Body of pancreas (tissue), 4 donors: ENCODE results near the gene PARM1. TPM values are rescaled to one million over a fixed set of nuclear protein-coding genes. Genes with fewer than 3 reads are reported as not detected.

Source experiments
- ATAC-seq: fragments of 150-250 bp; one replicate; pipeline ENCODE4 v1.9.1; 2016
- DNase-seq, 4 donors: peaks; one replicate each; pipeline ENCODE4 v3.0.0-alpha.2; 2019
- H3K27ac ChIP-seq, 4 donors: fragments of 200-600 bp; sonication (generic); 1 replicate in 3 of 4; 2 replicates in 1 of 4; pipeline versions ENCODE4 v1.5.1 to v1.6.1; 2016 to 2019; ENCODE audit warnings: mild to moderate bottlenecking in 1 of 4, mixed read lengths in 1 of 4, moderate library complexity in 1 of 4
- H3K27me3 ChIP-seq, 2 donors: fragments of 200-600 bp; sonication (generic); one replicate each; pipeline ENCODE4 v1.6.0; 2016; ENCODE audit warnings: mild to moderate bottlenecking in 1 of 2
- H3K36me3 ChIP-seq, 2 donors: fragments of 200-600 bp; sonication (generic); replicated peaks in 1 of 2; 2 replicates each; pipeline ENCODE4 v1.5.1; 2016; ENCODE audit warnings: low read depth in 2 of 2; ENCODE audit not compliant: insufficient read depth in 1 of 2
- H3K4me1 ChIP-seq: fragments of 200-600 bp; sonication (generic); one replicate; pipeline ENCODE4 v1.6.0; 2016
- H3K4me3 ChIP-seq, 2 donors: fragments of 200-600 bp; sonication (generic); 1 replicate in 1 of 2; 2 replicates in 1 of 2; pipeline ENCODE4 v1.5.1; 2016 to 2019
- H3K9me3 ChIP-seq, 3 donors: fragments of 200-600 bp; sonication (generic); 1 replicate in 2 of 3; 2 replicates in 1 of 3; pipeline ENCODE4 v1.5.1; 2016
- POLR2A ChIP-seq, 3 donors: fragments of 450-650 bp; IDR thresholded peaks; one replicate each; pipeline ENCODE4 v1.6.1; 2016; ENCODE audit warnings: antibody characterized with exemption in 3 of 3, mild to moderate bottlenecking in 2 of 3
- WGBS, 2 donors: methylation state at CpG; one replicate each; pipeline ENCODE4 v1.1.5; 2017; 5-methylcytosine and 5-hydroxymethylcytosine counted together
- intact Hi-C: fragments of 100-400 bp; cut with DNase I; formaldehyde crosslinking; loops from one replicate; pipeline ENCODE4 v1.15.1; 2023
- total RNA-seq, 2 donors: library from RNA; depleted of rRNA; stranded (reverse); fragments of >200 nt; gene quantifications; one replicate each; pipeline ENCODE4 v1.1.0, GENCODE V29; 2016
- TF ChIP-seq, protein P1 (sequence below), 7 experiments: fragments of 450-650 bp in 4 of 7; fragments of 200-600 bp in 3 of 7; sonication (generic) in 3 of 7; IDR thresholded peaks; one replicate each; pipeline ENCODE4 v1.5.1; 2016 to 2019; ENCODE audit warnings: antibody characterized with exemption in 7 of 7

PARM1 gene
- total RNA-seq, 2 donors from 2014 or later: 21.0 to 28.7 TPM

DNA sequence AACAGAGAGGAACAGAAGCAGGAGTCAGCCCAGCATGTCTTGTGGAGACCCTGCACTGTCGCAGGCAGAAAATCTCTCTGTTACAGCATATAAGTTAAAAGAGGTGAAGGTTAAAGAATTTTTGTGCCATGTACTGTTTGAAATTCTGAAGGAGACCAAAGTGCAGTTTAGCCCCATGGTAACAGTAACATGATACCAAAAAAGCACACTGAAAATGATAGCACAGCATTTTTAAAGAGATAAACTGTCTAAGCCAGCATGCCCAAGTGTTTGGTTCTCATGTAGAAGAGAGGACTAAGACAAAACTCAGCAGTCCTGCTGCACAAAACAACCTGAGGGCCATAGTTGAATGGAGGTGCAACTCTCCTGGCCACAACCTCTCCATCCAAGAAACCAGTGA lies 41.9 kb upstream of the PARM1 start:
- Histone ChIP-seq H3K4me1 (no peaks in the 10 kb centered on the region), H3K36me3 (no peaks in the 10 kb centered on the region), H3K27me3 (no peaks in the 10 kb centered on the region), H3K9me3 (no peaks in the 10 kb centered on the region), H3K27ac (no peak overlapping the region), H3K4me3 (no peak overlapping the region)
- intact Hi-C loops: no loop called here
- TF ChIP-seq, protein P1, sequence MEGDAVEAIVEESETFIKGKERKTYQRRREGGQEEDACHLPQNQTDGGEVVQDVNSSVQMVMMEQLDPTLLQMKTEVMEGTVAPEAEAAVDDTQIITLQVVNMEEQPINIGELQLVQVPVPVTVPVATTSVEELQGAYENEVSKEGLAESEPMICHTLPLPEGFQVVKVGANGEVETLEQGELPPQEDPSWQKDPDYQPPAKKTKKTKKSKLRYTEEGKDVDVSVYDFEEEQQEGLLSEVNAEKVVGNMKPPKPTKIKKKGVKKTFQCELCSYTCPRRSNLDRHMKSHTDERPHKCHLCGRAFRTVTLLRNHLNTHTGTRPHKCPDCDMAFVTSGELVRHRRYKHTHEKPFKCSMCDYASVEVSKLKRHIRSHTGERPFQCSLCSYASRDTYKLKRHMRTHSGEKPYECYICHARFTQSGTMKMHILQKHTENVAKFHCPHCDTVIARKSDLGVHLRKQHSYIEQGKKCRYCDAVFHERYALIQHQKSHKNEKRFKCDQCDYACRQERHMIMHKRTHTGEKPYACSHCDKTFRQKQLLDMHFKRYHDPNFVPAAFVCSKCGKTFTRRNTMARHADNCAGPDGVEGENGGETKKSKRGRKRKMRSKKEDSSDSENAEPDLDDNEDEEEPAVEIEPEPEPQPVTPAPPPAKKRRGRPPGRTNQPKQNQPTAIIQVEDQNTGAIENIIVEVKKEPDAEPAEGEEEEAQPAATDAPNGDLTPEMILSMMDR (IDR thresholded peaks at IDR 0.05): no peak
- TF ChIP-seq POLR2A (IDR thresholded peaks at IDR 0.05): no peak
- no peak for DNase-seq
- 28 to 39% methylated on average over 1 of the region's 1 CpG for WGBS, 2 donors
- peak; percentile 30 for ATAC-seq

DNA sequence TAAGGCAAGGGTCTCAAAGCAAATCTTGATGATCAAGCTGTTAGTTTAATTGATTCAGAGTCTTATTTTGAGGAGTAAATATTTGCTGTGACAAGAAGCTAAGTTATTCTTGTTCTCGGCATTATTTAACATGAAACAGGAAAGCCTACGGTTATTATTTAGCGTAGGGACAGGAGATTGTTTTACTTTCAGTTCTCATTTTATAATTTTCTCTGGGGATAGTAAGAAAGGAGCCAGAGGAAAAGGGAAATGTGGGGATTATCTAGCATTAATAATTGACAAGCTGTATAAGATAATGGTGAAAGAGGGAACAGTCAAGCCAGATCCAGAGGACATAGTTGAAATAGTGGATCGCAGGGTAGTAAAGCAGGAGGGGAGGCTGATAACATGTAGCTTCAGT lies 39.7 kb upstream of the PARM1 start:
- Histone ChIP-seq H3K27ac (peak overlapping the region in 1 of 4 donors; percentile 18), H3K27me3 (no peaks in the 10 kb centered on the region), H3K9me3 (no peaks in the 10 kb centered on the region), H3K4me3 (no peak overlapping the region), H3K4me1 (peaks cover 4% of the 10 kb centered on the region), H3K36me3 (no peaks in the 10 kb centered on the region)
- ATAC-seq (peak; percentile 21), DNase-seq (no peak)
- WGBS, 2 donors: 15 to 35% methylated on average over 4 of the region's 4 CpGs
- intact Hi-C loops: no loop called here
- TF ChIP-seq, protein P1 (IDR thresholded peaks at IDR 0.05): no peak
- no peak for TF ChIP-seq POLR2A (IDR thresholded peaks at IDR 0.05)

DNA sequence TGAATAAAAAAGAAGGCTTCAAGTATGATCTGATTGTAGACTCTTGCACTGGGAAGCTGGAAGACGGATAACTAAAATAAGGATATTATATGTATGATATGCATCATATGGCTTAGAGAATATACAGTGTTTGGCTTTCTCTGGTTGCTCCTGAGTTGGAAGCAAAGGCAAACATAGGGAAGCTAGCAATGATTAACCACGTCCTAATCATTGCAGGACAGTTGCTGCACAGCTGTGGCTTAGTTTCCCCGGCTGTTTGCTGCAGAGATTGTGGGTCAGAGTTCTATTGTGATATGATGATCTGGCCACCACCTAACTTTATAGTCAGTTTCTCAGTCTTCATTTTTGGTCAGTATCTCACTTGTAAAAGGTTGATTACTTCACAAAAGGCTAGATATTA lies 36.3 kb upstream of the PARM1 start:
- no peaks in the 10 kb centered on the region for H3K27me3 ChIP-seq
- no peak for ATAC-seq
- H3K4me1 ChIP-seq: peaks cover 4% of the 10 kb centered on the region
- H3K27ac ChIP-seq: no peak overlapping the region
- intact Hi-C loops: no loop called here
- 33 to 50% methylated on average over 3 of the region's 3 CpGs for WGBS, 2 donors
- no peak for DNase-seq
- TF ChIP-seq, protein P1 (IDR thresholded peaks at IDR 0.05): no peak
- no peak for TF ChIP-seq POLR2A (IDR thresholded peaks at IDR 0.05)
- H3K4me3 ChIP-seq: no peak overlapping the region
- no peaks in the 10 kb centered on the region for H3K36me3 ChIP-seq
- no peaks in the 10 kb centered on the region for H3K9me3 ChIP-seq

DNA sequence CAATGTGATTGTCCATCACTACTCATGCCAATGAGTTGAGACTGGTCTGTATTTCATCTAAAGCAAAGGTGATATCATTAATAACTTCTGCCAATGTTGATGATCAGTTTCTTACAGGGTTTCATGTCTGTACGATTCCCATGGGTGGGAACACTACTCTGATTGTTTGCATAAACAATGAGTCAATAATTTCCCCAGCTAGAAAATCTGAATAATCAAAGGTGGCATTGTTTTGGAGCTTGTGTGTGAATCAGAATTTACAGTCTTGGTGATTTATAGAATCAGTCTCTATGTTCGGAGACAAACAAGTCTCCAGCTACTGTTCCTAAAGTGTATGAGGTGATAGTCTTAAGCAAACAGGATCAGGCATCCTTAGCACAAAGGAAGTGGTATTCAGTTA lies 35.5 kb upstream of the PARM1 start:
- Histone ChIP-seq H3K27me3 (no peaks in the 10 kb centered on the region), H3K36me3 (no peaks in the 10 kb centered on the region), H3K9me3 (no peaks in the 10 kb centered on the region), H3K4me3 (no peak overlapping the region), H3K27ac (no peak overlapping the region), H3K4me1 (peaks cover 4% of the 10 kb centered on the region)
- no peak for DNase-seq
- intact Hi-C loops: no loop called here
- ATAC-seq: no peak
- no peak for TF ChIP-seq POLR2A (IDR thresholded peaks at IDR 0.05)
- TF ChIP-seq, protein P1 (IDR thresholded peaks at IDR 0.05): no peak
- WGBS, 2 donors: 66 to 73% methylated on average over 2 of the region's 2 CpGs

DNA sequence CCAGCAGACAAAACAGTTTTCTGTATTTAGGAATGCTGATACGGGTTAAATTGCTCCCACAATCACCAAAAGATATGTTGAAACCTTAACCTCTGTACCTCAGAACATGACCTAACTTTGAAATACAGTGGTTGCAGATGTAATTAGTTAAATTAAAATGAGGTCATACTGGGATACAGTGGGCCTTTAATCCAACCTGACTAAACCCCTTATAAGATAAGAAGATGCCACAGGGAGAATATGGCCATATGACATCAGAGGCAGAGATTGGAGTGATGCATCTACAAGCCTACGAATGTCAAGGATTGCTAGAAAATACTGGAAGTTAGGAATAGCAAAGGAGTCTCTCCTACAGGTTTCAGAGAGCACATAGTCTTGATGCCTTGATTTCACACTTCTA lies 32.1 kb upstream of the PARM1 start:
- DNase-seq (no peak), ATAC-seq (no peak)
- no peaks in the 10 kb centered on the region for H3K36me3 ChIP-seq
- TF ChIP-seq, protein P1 (IDR thresholded peaks at IDR 0.05): no peak
- TF ChIP-seq POLR2A (IDR thresholded peaks at IDR 0.05): no peak
- no peaks in the 10 kb centered on the region for H3K27me3 ChIP-seq
- peaks cover 4% of the 10 kb centered on the region for H3K4me1 ChIP-seq
- no peaks in the 10 kb centered on the region for H3K9me3 ChIP-seq
- 63 to 79% methylated on average over 2 of the region's 2 CpGs for WGBS, 2 donors
- intact Hi-C loops: no loop called here
- H3K27ac ChIP-seq: no peak overlapping the region
- no peak overlapping the region for H3K4me3 ChIP-seq
